ENCODE measurements around the gene ME3. TPM values are rescaled to one million over a fixed set of nuclear protein-coding genes. Genes with fewer than 3 reads are reported as not detected.

ME3 gene
- total RNA-seq, 1 experiment from 2014 or later = 0.30 TPM

DNA sequence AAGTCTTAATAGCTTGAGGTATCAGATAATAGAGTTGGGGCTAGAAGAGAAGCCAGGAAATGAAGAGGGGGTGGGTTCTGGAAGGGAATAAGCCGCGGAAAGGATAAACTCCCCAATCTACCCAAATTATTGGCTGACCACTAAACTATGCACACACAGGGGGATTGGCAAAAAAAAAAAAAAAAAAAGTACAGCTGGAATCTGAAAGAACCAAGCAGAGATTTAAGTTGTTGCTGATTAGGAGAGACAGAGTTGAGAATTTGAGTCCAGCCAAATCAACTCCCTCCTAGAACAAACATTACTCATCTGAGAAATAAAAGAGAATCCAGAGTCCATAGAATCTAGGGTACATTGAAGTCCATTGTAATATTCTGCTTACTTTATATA is 162.8 kb downstream of the ME3 start:
- CTCF ChIA-PET = no interaction called here
- POLR2A ChIA-PET = no interaction called here
- DNase-seq (ENCODE audit: low read depth, low spot score) (no peak), ATAC-seq (no peak)
- RAD21 ChIA-PET (ENCODE audit: low non-redundant PET in 1 of 2, low total read pairs in 2 of 2, uncharacterized antibody in 2 of 2, unreplicated experiment in 2 of 2) = no interaction called here
- Histone ChIP-seq H3K27ac (ENCODE audit: low read depth, low read length) (no peak overlapping the region), H3K4me3 (replicated peaks in 1 of 2; ENCODE audit: low read depth in 1 of 2, low read length in 2 of 2) (no peak overlapping the region), H4K20me1 (ENCODE audit: insufficient read depth) (no peaks in the 10 kb centered on the region), H2AFZ (ENCODE audit: low read depth, low read length, poor library complexity, severe bottlenecking) (no peak overlapping the region), H3K9ac (ENCODE audit: low read length) (no peak overlapping the region), H3K27me3 (ENCODE audit: insufficient read depth, low read length) (no peaks in the 10 kb centered on the region), H3K4me2 (ENCODE audit: low read length) (no peak overlapping the region), H3K79me2 (ENCODE audit: insufficient read depth, low read length) (no peaks in the 10 kb centered on the region), H3K4me1 (ENCODE audit: control insufficient read depth in 1 of 2, insufficient read depth in 2 of 2, low read length in 2 of 2) (peaks cover 12 to 16% of the 10 kb centered on the region in 2 experiments), H3K9me3 (ENCODE audit: control insufficient read depth in 1 of 2, insufficient read depth in 1 of 2, low read depth in 1 of 2, low read length in 2 of 2) (no peaks in the 10 kb centered on the region; a peak in 1 of 4 replicates), H3K36me3 (ENCODE audit: control insufficient read depth in 1 of 2, insufficient read depth in 2 of 2, low read length in 2 of 2) (no peaks in the 10 kb centered on the region), H3K9me2 (ENCODE audit: insufficient read depth) (no peaks in the 10 kb centered on the region)
- intact Hi-C loops (cut with micrococcal nuclease) = no loop called here
- no TSS peak for BruUV-seq (replicated peaks)
- TF ChIP-seq TCF7L2 (IDR thresholded peaks at IDR 0.05; ENCODE audit: borderline replicate concordance, extremely low read depth, insufficient read depth, insufficient read length) (no peak), ZFX (IDR thresholded peaks at IDR 0.05) (no peak), EGR1 (IDR thresholded peaks at IDR 0.05; ENCODE audit: low read depth) (no peak), CEBPB (IDR thresholded peaks at IDR 0.05; ENCODE audit: low read depth) (no peak), FOSL1 (IDR thresholded peaks at IDR 0.05; ENCODE audit: low read depth) (no peak), SP1 (IDR thresholded peaks at IDR 0.05; ENCODE audit: low read depth) (no peak), CBX3 (IDR thresholded peaks at IDR 0.05; ENCODE audit: low read depth) (no peak), ELF1 (IDR thresholded peaks at IDR 0.05; ENCODE audit: borderline replicate concordance, low read depth) (no peak), YY1 (IDR thresholded peaks at IDR 0.05; ENCODE audit: extremely low read depth, insufficient replicate concordance, low read depth, low read length) (no peak), SRF (IDR thresholded peaks at IDR 0.05; ENCODE audit: low read depth) (no peak), POLR2A (IDR thresholded peaks at IDR 0.05; ENCODE audit: borderline replicate concordance, extremely low read depth, insufficient read depth, insufficient read length) (no peak), POLR2AphosphoS5 (IDR thresholded peaks at IDR 0.05; ENCODE audit: low read depth, low read length) (no peak)
- TF ChIP-seq, protein P1, sequence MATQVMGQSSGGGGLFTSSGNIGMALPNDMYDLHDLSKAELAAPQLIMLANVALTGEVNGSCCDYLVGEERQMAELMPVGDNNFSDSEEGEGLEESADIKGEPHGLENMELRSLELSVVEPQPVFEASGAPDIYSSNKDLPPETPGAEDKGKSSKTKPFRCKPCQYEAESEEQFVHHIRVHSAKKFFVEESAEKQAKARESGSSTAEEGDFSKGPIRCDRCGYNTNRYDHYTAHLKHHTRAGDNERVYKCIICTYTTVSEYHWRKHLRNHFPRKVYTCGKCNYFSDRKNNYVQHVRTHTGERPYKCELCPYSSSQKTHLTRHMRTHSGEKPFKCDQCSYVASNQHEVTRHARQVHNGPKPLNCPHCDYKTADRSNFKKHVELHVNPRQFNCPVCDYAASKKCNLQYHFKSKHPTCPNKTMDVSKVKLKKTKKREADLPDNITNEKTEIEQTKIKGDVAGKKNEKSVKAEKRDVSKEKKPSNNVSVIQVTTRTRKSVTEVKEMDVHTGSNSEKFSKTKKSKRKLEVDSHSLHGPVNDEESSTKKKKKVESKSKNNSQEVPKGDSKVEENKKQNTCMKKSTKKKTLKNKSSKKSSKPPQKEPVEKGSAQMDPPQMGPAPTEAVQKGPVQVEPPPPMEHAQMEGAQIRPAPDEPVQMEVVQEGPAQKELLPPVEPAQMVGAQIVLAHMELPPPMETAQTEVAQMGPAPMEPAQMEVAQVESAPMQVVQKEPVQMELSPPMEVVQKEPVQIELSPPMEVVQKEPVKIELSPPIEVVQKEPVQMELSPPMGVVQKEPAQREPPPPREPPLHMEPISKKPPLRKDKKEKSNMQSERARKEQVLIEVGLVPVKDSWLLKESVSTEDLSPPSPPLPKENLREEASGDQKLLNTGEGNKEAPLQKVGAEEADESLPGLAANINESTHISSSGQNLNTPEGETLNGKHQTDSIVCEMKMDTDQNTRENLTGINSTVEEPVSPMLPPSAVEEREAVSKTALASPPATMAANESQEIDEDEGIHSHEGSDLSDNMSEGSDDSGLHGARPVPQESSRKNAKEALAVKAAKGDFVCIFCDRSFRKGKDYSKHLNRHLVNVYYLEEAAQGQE (IDR thresholded peaks at IDR 0.05; ENCODE audit: low read depth) = no peak
- TF ChIP-seq, protein P2, sequence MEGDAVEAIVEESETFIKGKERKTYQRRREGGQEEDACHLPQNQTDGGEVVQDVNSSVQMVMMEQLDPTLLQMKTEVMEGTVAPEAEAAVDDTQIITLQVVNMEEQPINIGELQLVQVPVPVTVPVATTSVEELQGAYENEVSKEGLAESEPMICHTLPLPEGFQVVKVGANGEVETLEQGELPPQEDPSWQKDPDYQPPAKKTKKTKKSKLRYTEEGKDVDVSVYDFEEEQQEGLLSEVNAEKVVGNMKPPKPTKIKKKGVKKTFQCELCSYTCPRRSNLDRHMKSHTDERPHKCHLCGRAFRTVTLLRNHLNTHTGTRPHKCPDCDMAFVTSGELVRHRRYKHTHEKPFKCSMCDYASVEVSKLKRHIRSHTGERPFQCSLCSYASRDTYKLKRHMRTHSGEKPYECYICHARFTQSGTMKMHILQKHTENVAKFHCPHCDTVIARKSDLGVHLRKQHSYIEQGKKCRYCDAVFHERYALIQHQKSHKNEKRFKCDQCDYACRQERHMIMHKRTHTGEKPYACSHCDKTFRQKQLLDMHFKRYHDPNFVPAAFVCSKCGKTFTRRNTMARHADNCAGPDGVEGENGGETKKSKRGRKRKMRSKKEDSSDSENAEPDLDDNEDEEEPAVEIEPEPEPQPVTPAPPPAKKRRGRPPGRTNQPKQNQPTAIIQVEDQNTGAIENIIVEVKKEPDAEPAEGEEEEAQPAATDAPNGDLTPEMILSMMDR (IDR thresholded peaks at IDR 0.05 in 2 of 3, conservative IDR thresholded peaks at IDR 0.05 in 1 of 3; ENCODE audit: borderline replicate concordance in 1 of 3, insufficient read depth in 1 of 3, low read depth in 2 of 3, low read length in 2 of 3) = no peak
- TF ChIP-seq, protein P3, sequence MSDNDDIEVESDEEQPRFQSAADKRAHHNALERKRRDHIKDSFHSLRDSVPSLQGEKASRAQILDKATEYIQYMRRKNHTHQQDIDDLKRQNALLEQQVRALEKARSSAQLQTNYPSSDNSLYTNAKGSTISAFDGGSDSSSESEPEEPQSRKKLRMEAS (IDR thresholded peaks at IDR 0.05) = no peak

Data from HCT116 (cell line).